IMR-90 (cell line): Measurements from ENCODE around the gene KIAA1328. TPM values are rescaled to one million over a fixed set of nuclear protein-coding genes. Genes with fewer than 3 reads are reported as not detected.

ENCODE experiments used
- ATAC-seq: fragments of 200-7000 bp; cut with Tn5 transposase; 2 replicates; pipeline ENCODE4 v1.9.1; 2020; ENCODE audit warnings: low read depth, mild to moderate bottlenecking, moderate library complexity
- BruUV-seq: library from RNA; stranded (reverse); fragments of 400-500 nt; replicated peaks from 2 replicates; lab custom pipeline; 2021; lab: Mats Ljungman, UMichigan
- CTCF ChIA-PET: fragments of 300-600 bp; formaldehyde crosslinking; extraction: SDS; loops from one replicate; lab custom pipeline; 2021; ENCODE audit warnings: antibody characterized with exemption; lab: Yijun Ruan, JAX
- POLR2A ChIA-PET: fragments of 300-600 bp; sonication (Branson Sonifier 250); formaldehyde crosslinking; loops from one replicate; lab custom pipeline; 2022; ENCODE audit warnings: antibody characterized with exemption; ENCODE audit not compliant: unreplicated experiment; lab: Charles Lee
- DNase-seq: peaks from one replicate; pipeline ENCODE4 v3.0.0; 2013
- H2AFZ ChIP-seq: replicated peaks from 2 replicates; pipeline ENCODE3; 2013; ENCODE audit warnings: low read length, mild to moderate bottlenecking; ENCODE audit not compliant: poor library complexity
- H2AK5ac ChIP-seq: 2 replicates; pipeline ENCODE4 v1.6.1; 2013; ENCODE audit warnings: low read depth, low read length, inconsistent platforms
- H2AK9ac ChIP-seq: replicated peaks from 2 replicates; pipeline ENCODE3; 2013; ENCODE audit warnings: mild to moderate bottlenecking, low read depth, low read length, moderate library complexity; ENCODE audit not compliant: poor library complexity
- H2BK120ac ChIP-seq: 2 replicates; pipeline ENCODE4 v1.6.1; 2013; ENCODE audit warnings: low read depth, low read length, inconsistent platforms
- H2BK15ac ChIP-seq: 3 replicates; pipeline ENCODE4 v1.6.1; 2013; ENCODE audit warnings: low read depth, low read length, inconsistent platforms
- H2BK20ac ChIP-seq: 2 replicates; pipeline ENCODE4 v1.6.1; 2013; ENCODE audit warnings: low read depth, mild to moderate bottlenecking, inconsistent platforms, low read length, moderate library complexity
- H2BK5ac ChIP-seq: 2 replicates; pipeline ENCODE4 v1.6.1; 2013; ENCODE audit warnings: mild to moderate bottlenecking, low read depth, low read length, inconsistent platforms; ENCODE audit not compliant: poor library complexity, severe bottlenecking
- H3K14ac ChIP-seq: replicated peaks from 2 replicates; pipeline ENCODE4 v1.6.1; 2013; ENCODE audit warnings: low read depth, low read length, inconsistent platforms
- H3K18ac ChIP-seq: 2 replicates; pipeline ENCODE4 v1.6.1; 2013; ENCODE audit warnings: low read depth, low read length, control low read depth
- H3K23ac ChIP-seq: 2 replicates; pipeline ENCODE4 v1.6.1; 2013; ENCODE audit warnings: low read depth, low read length, inconsistent platforms
- H3K27ac ChIP-seq: 2 replicates; pipeline ENCODE4 v1.5.1; 2013; ENCODE audit warnings: mild to moderate bottlenecking, control low read depth, low read length; ENCODE audit not compliant: insufficient read depth
- H3K27me3 ChIP-seq: 2 replicates; pipeline ENCODE4 v1.6.1; 2013; ENCODE audit warnings: low read length; ENCODE audit not compliant: control insufficient read depth, insufficient read depth
- H3K36me3 ChIP-seq: 2 replicates; pipeline ENCODE4 v1.6.1; 2013; ENCODE audit warnings: low read length, mixed read lengths; ENCODE audit not compliant: control insufficient read depth, insufficient read depth
- H3K4ac ChIP-seq: 2 replicates; pipeline ENCODE4 v1.6.1; 2013; ENCODE audit warnings: low read depth, low read length, inconsistent platforms
- H3K4me1 ChIP-seq: 2 replicates; pipeline ENCODE4 v1.6.1; 2013; ENCODE audit warnings: low read length, mixed read lengths; ENCODE audit not compliant: control insufficient read depth, insufficient read depth
- H3K4me2 ChIP-seq: 2 replicates; pipeline ENCODE4 v1.6.1; 2013; ENCODE audit warnings: low read depth, mild to moderate bottlenecking, control low read depth, low read length, moderate library complexity
- H3K4me3 ChIP-seq: 2 replicates; pipeline ENCODE4 v1.5.1; 2013; ENCODE audit warnings: low read depth, mild to moderate bottlenecking, control low read depth, low read length, moderate library complexity; ENCODE audit not compliant: insufficient read depth
- H3K56ac ChIP-seq: 2 replicates; pipeline ENCODE4 v1.6.1; 2013; ENCODE audit warnings: low read length, inconsistent platforms; ENCODE audit not compliant: insufficient read depth; ENCODE audit errors: extremely low read depth
- H3K79me1 ChIP-seq, 2 experiments: 2 replicates each; pipeline ENCODE4 v1.6.1; 2013; ENCODE audit warnings: low read length in 2 of 2, inconsistent platforms in 1 of 2, low read depth in 1 of 2
- H3K9ac ChIP-seq: 2 replicates; pipeline ENCODE4 v1.6.1; 2013; ENCODE audit warnings: low read depth, low read length, control low read depth
- H3K9me1 ChIP-seq: 2 replicates; pipeline ENCODE4 v1.6.1; 2013; ENCODE audit warnings: low read length, inconsistent platforms; ENCODE audit not compliant: insufficient read depth
- H3K9me3 ChIP-seq: 2 replicates; pipeline ENCODE4 v1.6.1; 2013; ENCODE audit warnings: low read length; ENCODE audit not compliant: control insufficient read depth, insufficient read depth
- H4K20me1 ChIP-seq: 2 replicates; pipeline ENCODE4 v1.6.1; 2013; ENCODE audit warnings: low read length, inconsistent platforms; ENCODE audit not compliant: insufficient read depth
- H4K5ac ChIP-seq: 2 replicates; pipeline ENCODE4 v1.6.1; 2013; ENCODE audit warnings: mild to moderate bottlenecking, low read depth, low read length, control low read depth
- H4K8ac ChIP-seq, 2 experiments: 2 replicates each; pipeline ENCODE4 v1.6.1; 2013; ENCODE audit warnings: low read depth in 2 of 2, low read length in 2 of 2, control low read depth in 1 of 2, inconsistent platforms in 1 of 2
- H4K91ac ChIP-seq: 2 replicates; pipeline ENCODE4 v1.6.1; 2013; ENCODE audit warnings: low read depth, low read length, inconsistent platforms; ENCODE audit not compliant: insufficient read depth
- CEBPB ChIP-seq: IDR thresholded peaks from 2 replicates; pipeline ENCODE4 v1.6.1; 2012; ENCODE audit warnings: low read depth, low read length, improper control_type of control experiment
- NFE2L2 ChIP-seq: fragments of 150-350 bp; IDR thresholded peaks from 2 replicates; pipeline ENCODE4 v1.6.1; 2016; ENCODE audit warnings: low read depth, mild to moderate bottlenecking, low read length
- RAD21 ChIP-seq: IDR thresholded peaks from 2 replicates; pipeline ENCODE4 v1.6.1; 2012; ENCODE audit warnings: low read length, improper control_type of control experiment
- WGBS, 2 experiments: methylation state at CpG; one replicate each; pipeline versions ENCODE4 v1.1.5 to v1.1.7; 2013; ENCODE audit warnings: missing lambda C conversion rate in 2 of 2; ENCODE audit not compliant: insufficient read length in 1 of 2; ENCODE audit errors: extremely low coverage in 2 of 2; 5-methylcytosine and 5-hydroxymethylcytosine counted together
- dilution Hi-C: fragments of 300-500 bp; cut with HindIII; formaldehyde crosslinking; loops from one replicate; pipeline ENCODE4 v1.14.3; 2018; ENCODE audit warnings: low sequenced_read_pairs; ENCODE audit not compliant: unreplicated experiment
- in situ Hi-C: fragments of 300-500 bp; cut with MboI; formaldehyde crosslinking; loops from 3 replicates; pipeline ENCODE4 v1.14.3; 2019; ENCODE audit warnings: low sequenced_read_pairs, inconsistent platforms, mixed read lengths
- intact Hi-C: fragments of 100-400 bp; cut with micrococcal nuclease; formaldehyde crosslinking; loops from 2 replicates; pipeline ENCODE4 v1.10.0; 2022
- polyA plus RNA-seq, 3 experiments: library from polyadenylated mRNA; depleted of rRNA; stranded (reverse); fragments of >200 nt; gene quantifications; 2 replicates each; pipeline ENCODE4 v1.2.3, GENCODE V29; 2012; ENCODE audit warnings: low replicate concordance in 1 of 3
- total RNA-seq: library from RNA; depleted of rRNA; stranded (reverse); fragments of >200 nt; gene quantifications from 2 replicates; pipeline ENCODE4 v1.2.3, GENCODE V29; 2012

The KIAA1328 gene
- total and polyA plus RNA-seq, 2 of the 4 experiments (the other 2 are of a cell fraction), result 2.4 to 7.0 TPM

- BruUV-seq, result no TSS peak
- Histone ChIP-seq H2BK15ac (no peak overlapping the region), H3K36me3 (no peaks in the 10 kb centered on the region), H2BK5ac (no peak overlapping the region), H4K20me1 (no peaks in the 10 kb centered on the region), H4K8ac (no peak overlapping the region), H3K14ac (no peak overlapping the region), H2BK120ac (no peak overlapping the region), H3K56ac (no peak overlapping the region), H3K23ac (no peak overlapping the region), H3K4ac (no peak overlapping the region), H4K91ac (no peak overlapping the region), H4K5ac (no peak overlapping the region), H3K79me1 (no peaks in the 10 kb centered on the region), H2AK5ac (no peak overlapping the region), H3K9me3 (no peaks in the 10 kb centered on the region), H3K27ac (no peak overlapping the region), H3K27me3 (no peaks in the 10 kb centered on the region), H3K9ac (no peak overlapping the region), H3K9me1 (no peaks in the 10 kb centered on the region), H2BK20ac (no peak overlapping the region), H2AFZ (no peak overlapping the region), H3K4me1 (no peaks in the 10 kb centered on the region), H3K4me2 (no peak overlapping the region), H2AK9ac (no peak overlapping the region), H3K4me3 (no peak overlapping the region), H3K18ac (no peak overlapping the region)
- intact Hi-C loops (no loop called here), dilution Hi-C loops (no loop called here), in situ Hi-C loops (no loop called here)
- TF ChIP-seq CEBPB (no peak), RAD21 (no peak), NFE2L2 (no peak)
- DNase-seq (no peak), ATAC-seq (no peak)
- ChIA-PET POLR2A (no interaction called here), CTCF (no interaction called here)
- no CpG with 5 or more reads among the region's 4 CpGs for WGBS, 2 experiments
Measured at GRCh38 chr18:36950282-36950681, 121.4 kb downstream of the KIAA1328 start.
